Spinal cord (tissue), 10 donors: ENCODE measurements around the gene EPHB1. TPM values are rescaled to one million over a fixed set of nuclear protein-coding genes. Genes with fewer than 3 reads are reported as not detected.
"Not testable (repeated sequence)": the region's sequence is repeated elsewhere in the genome, so short reads cannot be mapped to it uniquely, and the experiment has no call there.

ENCODE experiments used
- DNase-seq, 6 donors: peaks; one replicate each; pipeline versions ENCODE4 v3.0.0 to v3.0.0-alpha.2; 2013 to 2015; ENCODE audit warnings: low spot score in 6 of 6, low read depth in 4 of 6
- H3K27ac ChIP-seq: one replicate; pipeline ENCODE4 v1.5.1; 2013; ENCODE audit warnings: low read depth, low read length, control low read depth
- H3K27me3 ChIP-seq: one replicate; pipeline ENCODE4 v1.6.1; 2013; ENCODE audit warnings: low read length; ENCODE audit not compliant: control insufficient read depth, insufficient read depth
- H3K36me3 ChIP-seq: one replicate; pipeline ENCODE4 v1.6.1; 2013; ENCODE audit warnings: low read length; ENCODE audit not compliant: control insufficient read depth, insufficient read depth
- H3K4me1 ChIP-seq: one replicate; pipeline ENCODE4 v1.6.1; 2013; ENCODE audit warnings: low read length; ENCODE audit not compliant: control insufficient read depth, insufficient read depth
- H3K4me3 ChIP-seq: one replicate; pipeline ENCODE4 v1.5.1; 2013; ENCODE audit warnings: low read depth, low read length, control low read depth
- H3K9me3 ChIP-seq: one replicate; pipeline ENCODE4 v1.6.1; 2013; ENCODE audit warnings: low read length; ENCODE audit not compliant: control insufficient read depth, insufficient read depth
- WGBS: methylation state at CpG from one replicate; pipeline ENCODE4 v1.1.5; 2013; ENCODE audit warnings: missing lambda C conversion rate; ENCODE audit not compliant: insufficient coverage; 5-methylcytosine and 5-hydroxymethylcytosine counted together
- polyA plus RNA-seq, 2 donors: library from polyadenylated mRNA; unstranded; fragments of 120-200 nt; gene quantifications; one replicate each; pipeline ENCODE4 v1.2.1, GENCODE V29; 2013; ENCODE audit not compliant: insufficient read length in 2 of 2
- total RNA-seq, 2 donors: library from RNA; depleted of rRNA in 1 of 2; stranded (reverse); fragments of 120-200 nt in 1 of 2; fragments of >200 nt in 1 of 2; gene quantifications; one replicate each; pipeline versions ENCODE4 v1.2.3 to v1.2.4, GENCODE V29; 2013 to 2014
- donor health status: healthy.

Gene EPHB1
- total and polyA plus RNA-seq, 4 donors: 10.0 to 47.6 (median 22.8) TPM

- WGBS: 83% methylated on average over 5 of the region's 5 CpGs
- DNase-seq: not testable (repeated sequence)
Measured at GRCh38 chr3:135066844-135067727, 272.0 kb downstream of the EPHB1 start.

DNA sequence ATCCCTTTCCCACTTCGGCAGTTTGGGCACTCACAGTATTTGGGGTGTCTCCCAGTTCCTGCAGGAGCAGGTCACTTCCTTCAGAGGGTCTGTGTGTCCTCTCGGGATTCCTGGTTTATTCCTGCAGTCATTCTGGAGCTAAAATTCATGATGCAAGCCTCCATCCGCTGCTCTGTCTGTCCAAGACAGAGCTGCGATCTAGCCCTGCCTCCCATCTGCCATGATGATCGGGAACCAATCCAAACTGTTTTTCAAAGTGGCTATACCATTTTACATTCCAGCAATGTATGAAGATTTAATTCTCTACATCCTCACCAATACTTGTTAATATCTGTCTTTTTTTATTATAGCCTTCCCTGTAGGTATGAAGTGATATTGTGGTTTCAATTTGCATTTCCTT, 273.0 kb downstream of the EPHB1 start:
- no peaks in the 10 kb centered on the region for H3K9me3 ChIP-seq
- DNase-seq: peak in 2 of 6 donors; percentile 31 to 64
- WGBS: 96% methylated on average over 4 of the region's 5 CpGs
- no peaks in the 10 kb centered on the region for H3K27me3 ChIP-seq
- H3K4me1 ChIP-seq: no peaks in the 10 kb centered on the region
- H3K27ac ChIP-seq: no peak overlapping the region
- H3K36me3 ChIP-seq: no peaks in the 10 kb centered on the region
- no peak overlapping the region for H3K4me3 ChIP-seq

More at GRCh38 chr3:135066844-135067727, 272.0 kb downstream of the EPHB1 start:
- not testable (repeated sequence) for H3K4me3 ChIP-seq, H3K27ac ChIP-seq, H3K9me3 ChIP-seq, H3K27me3 ChIP-seq, H3K4me1 ChIP-seq, H3K36me3 ChIP-seq

GRCh38 chr3:135069406-135069805, 274.3 kb downstream of the EPHB1 start:
- no peak for DNase-seq
- Histone ChIP-seq H3K4me1 (no peaks in the 10 kb centered on the region), H3K27me3 (no peaks in the 10 kb centered on the region), H3K9me3 (no peaks in the 10 kb centered on the region), H3K4me3 (no peak overlapping the region), H3K27ac (no peak overlapping the region), H3K36me3 (no peaks in the 10 kb centered on the region)
- 89% methylated on average over 2 of the region's 2 CpGs for WGBS

DNA sequence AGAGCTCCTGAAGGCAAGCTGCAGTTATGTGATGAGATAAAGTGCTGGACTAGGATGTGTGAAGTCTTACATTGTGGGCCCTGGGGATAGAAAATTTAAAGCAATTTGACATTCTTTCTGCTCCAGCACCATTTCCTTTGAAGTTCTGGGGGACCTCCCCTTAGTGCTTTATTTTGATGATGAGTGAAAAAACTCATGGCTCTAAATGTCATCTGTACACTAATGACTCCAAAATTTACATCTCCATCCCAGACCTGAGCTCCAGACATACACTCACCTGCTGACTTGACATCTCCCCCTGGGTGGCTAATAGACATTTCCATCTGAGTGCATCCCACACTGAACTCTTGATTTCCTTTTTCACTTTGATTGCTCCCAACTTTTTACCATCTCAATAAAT, 276.4 kb downstream of the EPHB1 start:
- Histone ChIP-seq H3K9me3 (no peaks in the 10 kb centered on the region), H3K27me3 (no peaks in the 10 kb centered on the region), H3K4me1 (no peaks in the 10 kb centered on the region), H3K36me3 (no peaks in the 10 kb centered on the region), H3K27ac (no peak overlapping the region), H3K4me3 (no peak overlapping the region)
- no peak for DNase-seq

- no peaks in the 10 kb centered on the region for H3K27me3 ChIP-seq
- H3K9me3 ChIP-seq: no peaks in the 10 kb centered on the region
- H3K4me1 ChIP-seq: no peaks in the 10 kb centered on the region
- H3K27ac ChIP-seq: no peak overlapping the region
- WGBS: 96% methylated on average over 4 of the region's 5 CpGs
- H3K4me3 ChIP-seq: no peak overlapping the region
- no peaks in the 10 kb centered on the region for H3K36me3 ChIP-seq
- no peak for DNase-seq
Measured at GRCh38 chr3:135072431-135072830, 277.4 kb downstream of the EPHB1 start.

DNA sequence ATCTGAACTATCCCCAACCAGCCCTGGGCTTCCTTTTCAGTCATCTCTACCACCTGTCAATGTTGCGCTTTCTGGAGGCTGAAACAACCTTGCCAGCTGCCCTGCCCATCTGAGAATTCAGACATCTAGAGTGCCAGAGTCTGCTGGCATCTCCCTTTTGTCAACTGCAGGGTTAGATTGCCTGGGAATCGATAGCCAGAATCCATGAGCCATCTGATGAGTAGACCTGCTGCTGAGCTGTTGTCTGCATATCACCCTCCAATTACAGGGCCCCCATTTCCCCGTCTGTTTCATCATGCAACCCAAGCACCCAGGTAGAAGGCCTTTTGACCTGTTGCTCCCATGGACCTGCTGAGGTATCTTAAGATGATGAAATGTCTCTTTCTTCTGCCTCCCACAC, 280.1 kb downstream of the EPHB1 start:
- DNase-seq: no peak
- Histone ChIP-seq H3K4me3 (no peak overlapping the region), H3K36me3 (no peaks in the 10 kb centered on the region), H3K27ac (no peak overlapping the region), H3K4me1 (no peaks in the 10 kb centered on the region), H3K9me3 (no peaks in the 10 kb centered on the region), H3K27me3 (no peaks in the 10 kb centered on the region)
- 84% methylated on average over 3 of the region's 3 CpGs for WGBS

DNA sequence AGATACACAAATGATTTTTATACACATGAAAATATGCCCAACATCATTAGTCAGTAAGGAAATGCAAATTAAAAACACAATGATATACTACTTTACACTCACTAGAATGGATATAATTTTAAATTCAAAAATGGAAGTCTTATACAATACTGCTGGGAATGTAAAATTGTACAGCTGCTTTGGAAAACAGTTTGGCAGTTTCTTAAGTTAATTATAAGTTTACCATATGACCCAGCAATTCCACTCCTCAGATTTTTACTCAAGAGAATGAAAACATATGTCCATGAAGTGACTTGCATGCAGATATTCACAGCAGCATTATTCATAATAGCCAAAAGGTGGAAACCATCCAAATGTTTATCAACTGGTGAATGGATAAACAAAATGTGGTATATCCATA, 281.3 kb downstream of the EPHB1 start:
- Histone ChIP-seq H3K9me3 (no peaks in the 10 kb centered on the region), H3K4me1 (no peaks in the 10 kb centered on the region), H3K27me3 (no peaks in the 10 kb centered on the region), H3K27ac (no peak overlapping the region), H3K4me3 (no peak overlapping the region), H3K36me3 (no peaks in the 10 kb centered on the region)
- peak in 1 of 6 donors; percentile 68 for DNase-seq

DNA sequence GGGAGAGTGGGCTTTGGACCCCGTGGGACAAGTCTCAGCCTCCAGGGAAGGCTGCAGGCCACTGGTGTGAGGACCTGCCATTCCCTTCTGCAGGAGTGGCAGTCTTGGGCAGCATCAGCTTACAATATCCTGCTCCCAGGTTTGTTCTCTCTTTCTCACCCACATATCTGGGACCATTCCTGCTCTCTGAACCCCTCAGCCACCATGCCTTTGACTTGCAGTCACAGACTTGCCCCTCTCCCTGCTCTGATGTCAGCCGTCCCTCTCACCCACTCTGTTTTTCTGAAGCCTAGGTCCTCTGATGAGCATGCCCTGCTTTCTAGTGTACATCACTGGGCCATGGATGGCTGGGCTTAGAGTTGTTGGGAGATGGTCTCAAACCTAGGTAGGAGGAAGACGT, 282.1 kb downstream of the EPHB1 start:
- whole genome bisulfite sequencing: 94% methylated on average over 2 of the region's 3 CpGs
- Histone ChIP-seq H3K36me3 (no peaks in the 10 kb centered on the region), H3K4me3 (no peak overlapping the region), H3K4me1 (no peaks in the 10 kb centered on the region), H3K27ac (no peak overlapping the region), H3K27me3 (no peaks in the 10 kb centered on the region), H3K9me3 (no peaks in the 10 kb centered on the region)
- no peak for DNase-seq

DNA sequence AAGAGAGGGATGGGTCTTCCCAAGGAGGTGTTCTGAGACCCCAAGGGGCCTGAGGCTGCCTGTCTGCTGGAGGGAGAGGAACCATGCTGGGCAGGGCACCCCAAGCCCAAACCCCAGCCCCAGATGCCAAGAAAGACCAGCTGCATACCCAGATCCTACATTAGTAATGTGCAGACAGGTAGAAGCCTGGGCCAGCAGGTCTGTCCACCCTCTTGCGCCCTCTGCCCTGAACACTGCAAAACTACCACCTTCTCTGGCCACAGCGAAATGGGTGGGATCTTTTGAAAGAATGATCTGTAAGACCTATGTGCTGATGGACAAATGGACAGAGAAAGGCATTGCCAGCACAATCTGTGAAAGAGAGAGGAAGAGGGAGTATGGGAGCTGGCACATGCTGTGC, 283.2 kb downstream of the EPHB1 start:
- H3K27ac ChIP-seq: no peak overlapping the region
- H3K4me1 ChIP-seq: no peaks in the 10 kb centered on the region
- no peaks in the 10 kb centered on the region for H3K9me3 ChIP-seq
- 86% methylated on average over 1 of the region's 2 CpGs for WGBS
- no peaks in the 10 kb centered on the region for H3K27me3 ChIP-seq
- H3K4me3 ChIP-seq: no peak overlapping the region
- no peaks in the 10 kb centered on the region for H3K36me3 ChIP-seq
- no peak for DNase-seq

DNA sequence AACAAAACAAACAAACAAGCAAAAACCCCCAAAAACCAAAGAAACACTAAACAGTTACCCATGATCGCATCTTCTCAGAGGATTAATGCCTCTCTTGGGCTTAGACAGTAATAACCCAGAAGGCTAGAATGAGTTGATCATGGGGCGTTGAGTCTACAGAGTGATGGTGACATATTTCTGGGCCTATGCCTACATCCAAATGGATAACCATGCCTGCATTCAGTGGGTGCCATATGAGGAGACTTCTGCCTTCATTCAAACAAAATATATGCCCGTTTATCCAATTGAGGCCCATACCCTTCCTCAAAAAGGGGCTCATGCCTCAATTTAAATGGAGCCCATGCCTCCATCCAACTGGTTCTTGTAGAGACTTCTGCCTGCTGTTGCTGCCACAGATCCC, 284.0 kb downstream of the EPHB1 start:
- Histone ChIP-seq H3K9me3 (no peaks in the 10 kb centered on the region), H3K36me3 (no peaks in the 10 kb centered on the region), H3K27me3 (no peaks in the 10 kb centered on the region), H3K27ac (no peak overlapping the region), H3K4me1 (no peaks in the 10 kb centered on the region), H3K4me3 (no peak overlapping the region)
- WGBS: 83% methylated on average over 1 of the region's 3 CpGs
- no peak for DNase-seq
